ENCODE results near the gene TNS3. TPM values are rescaled to one million over a fixed set of nuclear protein-coding genes. Genes with fewer than 3 reads are reported as not detected.

Gene TNS3
- total and polyA plus RNA-seq, 2 of the 13 experiments (the other 11 are each of a cell fraction or from before 2014, with no cell fraction given): 52.9 to 55.7 TPM

DNA sequence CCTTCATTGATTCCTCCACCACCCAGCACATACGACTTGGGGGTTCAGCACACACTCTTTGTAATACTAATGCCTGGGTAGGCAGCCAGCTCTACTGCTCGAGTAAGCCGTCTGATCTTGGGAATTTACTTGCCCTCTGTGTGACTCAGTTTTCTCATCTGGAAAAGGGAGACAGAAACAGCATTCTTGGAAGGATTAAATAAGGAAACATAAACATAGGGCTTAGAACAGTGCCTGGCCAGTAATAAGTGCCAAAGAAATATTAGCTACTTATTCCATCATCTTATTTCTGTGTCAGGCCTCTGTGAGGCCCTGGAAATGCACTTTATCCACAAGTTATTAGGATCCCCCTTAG lies 130.1 kb downstream of the TNS3 start:
- no peak for FAIRE-seq
- no peak overlapping the region for H3K9ac ChIP-seq (ENCODE audit: insufficient read depth, low read depth, low read length)
- H3K4me3 ChIP-seq (replicated peaks in 1 of 3; ENCODE audit: insufficient read depth in 1 of 3, low read depth in 2 of 3, low read length in 3 of 3): no peak overlapping the region
- peaks cover 20 to 47% of the 10 kb centered on the region in 2 experiments; a peak in 4 of 5 replicates for H3K36me3 ChIP-seq (replicated peaks in 1 of 2; ENCODE audit: control insufficient read depth in 1 of 2, insufficient read depth in 2 of 2, low read length in 2 of 2)
- POLR2A ChIA-PET: no interaction called here
- no peaks in the 10 kb centered on the region for H3K27me3 ChIP-seq (ENCODE audit: control insufficient read depth in 1 of 2, insufficient read depth in 2 of 2, low read length in 2 of 2)
- CTCF ChIA-PET (ENCODE audit: low intra/inter-chr PET ratio, low total read pairs): no interaction called here
- intact Hi-C loops (cut with micrococcal nuclease; ENCODE audit: unreplicated experiment): no loop called here
- H3K79me2 ChIP-seq (ENCODE audit: insufficient read depth, low read length): peaks cover 89% of the 10 kb centered on the region
- no peak for DNase-seq (ENCODE audit: low spot score)
- H3K4me1 ChIP-seq (ENCODE audit: insufficient read depth, low read length): peaks cover 32% of the 10 kb centered on the region
- no peaks in the 10 kb centered on the region for H3K9me3 ChIP-seq (ENCODE audit: low read length)
- no peak for ATAC-seq
- H3K4me2 ChIP-seq (ENCODE audit: low read depth, low read length): no peak overlapping the region
- no peak overlapping the region for H3K27ac ChIP-seq (ENCODE audit: extremely low read length, insufficient read depth, low read length)
- WGBS (ENCODE audit: low lambda C conversion rate): 88% methylated on average over 3 of the region's 3 CpGs
- TSS peak; percentile 11 for BruUV-seq (replicated peaks)
- peaks cover 68% of the 10 kb centered on the region for H4K20me1 ChIP-seq (ENCODE audit: insufficient read depth, low read length)
- TF ChIP-seq MBNL3 (CRISPR knock-in tag; conservative IDR thresholded peaks at IDR 0.05): no peak
- no peak for TF ChIP-seq NR2F2 (IDR thresholded peaks at IDR 0.05; ENCODE audit: borderline replicate concordance, low read depth)
- no peak for TF ChIP-seq ZNF326 (CRISPR knock-in tag; IDR thresholded peaks at IDR 0.05; ENCODE audit: borderline replicate concordance)
- TF ChIP-seq, protein P1, sequence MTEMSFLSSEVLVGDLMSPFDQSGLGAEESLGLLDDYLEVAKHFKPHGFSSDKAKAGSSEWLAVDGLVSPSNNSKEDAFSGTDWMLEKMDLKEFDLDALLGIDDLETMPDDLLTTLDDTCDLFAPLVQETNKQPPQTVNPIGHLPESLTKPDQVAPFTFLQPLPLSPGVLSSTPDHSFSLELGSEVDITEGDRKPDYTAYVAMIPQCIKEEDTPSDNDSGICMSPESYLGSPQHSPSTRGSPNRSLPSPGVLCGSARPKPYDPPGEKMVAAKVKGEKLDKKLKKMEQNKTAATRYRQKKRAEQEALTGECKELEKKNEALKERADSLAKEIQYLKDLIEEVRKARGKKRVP (CRISPR knock-in tag; IDR thresholded peaks at IDR 0.05): no peak
- no peak for TF ChIP-seq ZBTB21 (CRISPR knock-in tag; IDR thresholded peaks at IDR 0.05)
- no peak for TF ChIP-seq SRSF1 (optimal IDR thresholded peaks at IDR 0.05; ENCODE audit: low read depth, low read length)
- TF ChIP-seq ZNF30 (CRISPR knock-in tag; IDR thresholded peaks at IDR 0.05): no peak
- in situ Hi-C loops (cut with HindIII; ENCODE audit: extremely low pct_ligation_motif_present, low pct_unique_long_range_greater_than_20kb): no loop called here
- H2AFZ ChIP-seq (ENCODE audit: low read length): no peak overlapping the region

DNA sequence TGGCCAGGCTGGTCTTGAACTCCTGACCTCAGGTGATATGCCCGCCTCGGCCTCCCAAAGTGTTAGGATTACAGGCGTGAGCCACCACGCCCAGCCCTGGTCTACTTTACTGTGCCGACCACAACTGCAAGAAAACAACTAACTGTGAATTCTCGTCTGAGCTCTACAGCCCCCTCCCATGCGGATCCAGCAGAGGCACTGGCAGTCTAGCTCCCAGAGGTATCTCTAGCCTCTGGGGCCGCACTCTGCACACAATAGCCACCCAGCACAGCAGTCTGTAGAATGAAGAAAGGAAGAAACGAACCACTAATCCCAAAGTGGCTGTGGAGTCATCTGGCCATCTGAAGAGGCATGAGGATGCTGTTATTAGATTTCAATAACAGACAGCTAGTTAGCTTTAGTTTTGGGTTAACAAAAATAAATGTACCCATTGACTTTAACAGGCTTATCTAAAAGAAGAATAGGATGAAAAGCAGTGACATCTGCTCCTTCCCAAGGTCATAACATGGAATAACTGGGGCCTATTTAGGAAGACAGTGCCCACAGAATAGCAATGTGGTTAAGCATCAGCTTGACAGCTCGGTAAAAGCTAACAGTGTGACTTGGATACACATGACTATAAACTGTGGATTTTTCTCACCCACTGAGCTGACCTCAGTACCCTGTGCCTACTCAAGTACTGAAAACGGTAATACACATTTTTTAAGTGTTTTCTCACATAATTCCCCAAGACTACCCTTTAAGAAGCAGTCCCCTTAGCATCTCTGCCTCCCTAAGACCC lies 131.9 kb downstream of the TNS3 start:
- no peak overlapping the region for H2AFZ ChIP-seq (ENCODE audit: low read length)
- BruUV-seq (replicated peaks): no TSS peak
- H3K4me3 ChIP-seq (replicated peaks in 1 of 3; ENCODE audit: insufficient read depth in 1 of 3, low read depth in 2 of 3, low read length in 3 of 3): no peak overlapping the region
- TF ChIP-seq ZMYM4 (CRISPR knock-in tag; IDR thresholded peaks at IDR 0.05): no peak
- TF ChIP-seq SUZ12 (IDR thresholded peaks at IDR 0.05; ENCODE audit: low read depth, low read length): no peak
- TF ChIP-seq, protein P1 (CRISPR knock-in tag; IDR thresholded peaks at IDR 0.05): no peak
- TF ChIP-seq RBAK (CRISPR knock-in tag; IDR thresholded peaks at IDR 0.05): no peak
- no peak for TF ChIP-seq GTF3A (CRISPR knock-in tag; conservative IDR thresholded peaks at IDR 0.05)
- no peak for TF ChIP-seq ZKSCAN5 (CRISPR knock-in tag; IDR thresholded peaks at IDR 0.05)
- ChIA-PET POLR2A (no interaction called here), CTCF (ENCODE audit: low intra/inter-chr PET ratio, low total read pairs) (no interaction called here)
- H3K79me2 ChIP-seq (ENCODE audit: insufficient read depth, low read length): peaks cover 87% of the 10 kb centered on the region
- intact Hi-C loops (cut with micrococcal nuclease; ENCODE audit: unreplicated experiment) (loop anchor here (5.0 kb wide), 1 partner anchor 367 kb away; no protein-coding TSS in a partner anchor), in situ Hi-C loops (cut with HindIII; ENCODE audit: extremely low pct_ligation_motif_present, low pct_unique_long_range_greater_than_20kb) (no loop called here)
- DNase-seq (ENCODE audit: low spot score): no peak
- peaks cover 47% of the 10 kb centered on the region for H3K4me1 ChIP-seq (ENCODE audit: insufficient read depth, low read length)
- WGBS (ENCODE audit: low lambda C conversion rate): 97% methylated on average over 11 of the region's 11 CpGs
- H3K9me3 ChIP-seq (ENCODE audit: low read length): no peaks in the 10 kb centered on the region
- H3K4me2 ChIP-seq (ENCODE audit: low read depth, low read length): no peak overlapping the region
- no peaks in the 10 kb centered on the region for H3K27me3 ChIP-seq (ENCODE audit: control insufficient read depth in 1 of 2, insufficient read depth in 2 of 2, low read length in 2 of 2)
- ATAC-seq: no peak
- FAIRE-seq: no peak
- H3K36me3 ChIP-seq (replicated peaks in 1 of 2; ENCODE audit: control insufficient read depth in 1 of 2, insufficient read depth in 2 of 2, low read length in 2 of 2): peaks cover 14 to 30% of the 10 kb centered on the region in 2 experiments; a peak in 3 of 5 replicates
- H4K20me1 ChIP-seq (ENCODE audit: insufficient read depth, low read length): peaks cover 62% of the 10 kb centered on the region
- H3K27ac ChIP-seq (ENCODE audit: extremely low read length, insufficient read depth, low read length): no peak overlapping the region
- no peak overlapping the region for H3K9ac ChIP-seq (ENCODE audit: insufficient read depth, low read depth, low read length)

All from HepG2 (cell line).